ENCODE data around the gene CTIF.

The CTIF gene

GRCh38 chr18:48665654-48666053 is 126.8 kb downstream of the CTIF start:
- Histone ChIP-seq H3K27me3 (replicated peaks; ENCODE audit: insufficient read depth, low read length) (no peaks in the 10 kb centered on the region), H4K20me1 (ENCODE audit: insufficient read depth, low read length) (no peaks in the 10 kb centered on the region), H3K79me2 (ENCODE audit: low read length) (no peaks in the 10 kb centered on the region), H3K9me3 (replicated peaks; ENCODE audit: insufficient read depth, low read length) (no peaks in the 10 kb centered on the region), H3K9ac (ENCODE audit: low read length) (no peak overlapping the region), H3K9me2 (replicated peaks; ENCODE audit: insufficient read depth, low read length) (no peaks in the 10 kb centered on the region), H2AFZ (ENCODE audit: low read length) (no peak overlapping the region), H3K36me3 (replicated peaks; ENCODE audit: insufficient read depth, low read length) (no peaks in the 10 kb centered on the region), H3K4me1 (ENCODE audit: low read length) (no peaks in the 10 kb centered on the region), H3F3A (ENCODE audit: insufficient read depth, low read length) (no peaks in the 10 kb centered on the region), H3K4me3 (ENCODE audit: low read length) (no peak overlapping the region), H3K4me2 (ENCODE audit: low read depth, low read length) (no peak overlapping the region), H3K27ac (ENCODE audit: low read length) (no peak overlapping the region)
- no peak for DNase-seq
- TF ChIP-seq EZH2 (optimal IDR thresholded peaks at IDR 0.05; ENCODE audit: low read depth, low read length) = no peak
- no peak for TF ChIP-seq EZH2phosphoT487 (IDR thresholded peaks at IDR 0.05; ENCODE audit: low read length)
- TF ChIP-seq, protein P1, sequence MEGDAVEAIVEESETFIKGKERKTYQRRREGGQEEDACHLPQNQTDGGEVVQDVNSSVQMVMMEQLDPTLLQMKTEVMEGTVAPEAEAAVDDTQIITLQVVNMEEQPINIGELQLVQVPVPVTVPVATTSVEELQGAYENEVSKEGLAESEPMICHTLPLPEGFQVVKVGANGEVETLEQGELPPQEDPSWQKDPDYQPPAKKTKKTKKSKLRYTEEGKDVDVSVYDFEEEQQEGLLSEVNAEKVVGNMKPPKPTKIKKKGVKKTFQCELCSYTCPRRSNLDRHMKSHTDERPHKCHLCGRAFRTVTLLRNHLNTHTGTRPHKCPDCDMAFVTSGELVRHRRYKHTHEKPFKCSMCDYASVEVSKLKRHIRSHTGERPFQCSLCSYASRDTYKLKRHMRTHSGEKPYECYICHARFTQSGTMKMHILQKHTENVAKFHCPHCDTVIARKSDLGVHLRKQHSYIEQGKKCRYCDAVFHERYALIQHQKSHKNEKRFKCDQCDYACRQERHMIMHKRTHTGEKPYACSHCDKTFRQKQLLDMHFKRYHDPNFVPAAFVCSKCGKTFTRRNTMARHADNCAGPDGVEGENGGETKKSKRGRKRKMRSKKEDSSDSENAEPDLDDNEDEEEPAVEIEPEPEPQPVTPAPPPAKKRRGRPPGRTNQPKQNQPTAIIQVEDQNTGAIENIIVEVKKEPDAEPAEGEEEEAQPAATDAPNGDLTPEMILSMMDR (IDR thresholded peaks at IDR 0.05; ENCODE audit: low read length) = no peak

DNA sequence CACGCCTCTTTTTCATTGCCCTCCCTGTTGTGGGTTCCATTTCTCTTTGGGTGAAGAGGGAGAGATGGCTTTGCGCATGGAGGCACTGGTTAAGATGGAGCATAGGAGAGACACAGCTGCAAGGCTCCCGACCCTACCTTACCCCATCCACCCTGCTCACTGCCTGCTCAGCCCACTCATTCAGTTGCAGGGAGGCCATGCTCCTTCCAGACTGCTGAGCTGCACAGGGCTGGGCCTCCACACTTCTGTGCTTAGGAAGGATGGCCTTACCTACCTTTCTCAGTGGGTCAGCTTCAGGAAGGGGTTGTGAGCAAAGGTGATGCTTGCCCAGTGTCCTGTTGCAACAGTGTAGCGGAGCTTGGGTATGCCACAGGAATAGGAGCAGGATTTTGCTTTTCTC is 127.8 kb downstream of the CTIF start:
- Histone ChIP-seq H3K9me2 (replicated peaks; ENCODE audit: insufficient read depth, low read length) (no peaks in the 10 kb centered on the region), H3K79me2 (ENCODE audit: low read length) (no peaks in the 10 kb centered on the region), H3K9ac (ENCODE audit: low read length) (no peak overlapping the region), H2AFZ (ENCODE audit: low read length) (no peak overlapping the region), H3F3A (ENCODE audit: insufficient read depth, low read length) (no peaks in the 10 kb centered on the region), H3K36me3 (replicated peaks; ENCODE audit: insufficient read depth, low read length) (no peaks in the 10 kb centered on the region), H4K20me1 (ENCODE audit: insufficient read depth, low read length) (no peaks in the 10 kb centered on the region), H3K4me2 (ENCODE audit: low read depth, low read length) (no peak overlapping the region), H3K4me1 (ENCODE audit: low read length) (no peaks in the 10 kb centered on the region), H3K27ac (ENCODE audit: low read length) (no peak overlapping the region), H3K4me3 (ENCODE audit: low read length) (no peak overlapping the region), H3K9me3 (replicated peaks; ENCODE audit: insufficient read depth, low read length) (no peaks in the 10 kb centered on the region), H3K27me3 (replicated peaks; ENCODE audit: insufficient read depth, low read length) (no peaks in the 10 kb centered on the region)
- TF ChIP-seq EZH2phosphoT487 (IDR thresholded peaks at IDR 0.05; ENCODE audit: low read length) (no peak), EZH2 (optimal IDR thresholded peaks at IDR 0.05; ENCODE audit: low read depth, low read length) (no peak)
- TF ChIP-seq, protein P1 (IDR thresholded peaks at IDR 0.05; ENCODE audit: low read length) = no peak
- no peak for DNase-seq

DNA sequence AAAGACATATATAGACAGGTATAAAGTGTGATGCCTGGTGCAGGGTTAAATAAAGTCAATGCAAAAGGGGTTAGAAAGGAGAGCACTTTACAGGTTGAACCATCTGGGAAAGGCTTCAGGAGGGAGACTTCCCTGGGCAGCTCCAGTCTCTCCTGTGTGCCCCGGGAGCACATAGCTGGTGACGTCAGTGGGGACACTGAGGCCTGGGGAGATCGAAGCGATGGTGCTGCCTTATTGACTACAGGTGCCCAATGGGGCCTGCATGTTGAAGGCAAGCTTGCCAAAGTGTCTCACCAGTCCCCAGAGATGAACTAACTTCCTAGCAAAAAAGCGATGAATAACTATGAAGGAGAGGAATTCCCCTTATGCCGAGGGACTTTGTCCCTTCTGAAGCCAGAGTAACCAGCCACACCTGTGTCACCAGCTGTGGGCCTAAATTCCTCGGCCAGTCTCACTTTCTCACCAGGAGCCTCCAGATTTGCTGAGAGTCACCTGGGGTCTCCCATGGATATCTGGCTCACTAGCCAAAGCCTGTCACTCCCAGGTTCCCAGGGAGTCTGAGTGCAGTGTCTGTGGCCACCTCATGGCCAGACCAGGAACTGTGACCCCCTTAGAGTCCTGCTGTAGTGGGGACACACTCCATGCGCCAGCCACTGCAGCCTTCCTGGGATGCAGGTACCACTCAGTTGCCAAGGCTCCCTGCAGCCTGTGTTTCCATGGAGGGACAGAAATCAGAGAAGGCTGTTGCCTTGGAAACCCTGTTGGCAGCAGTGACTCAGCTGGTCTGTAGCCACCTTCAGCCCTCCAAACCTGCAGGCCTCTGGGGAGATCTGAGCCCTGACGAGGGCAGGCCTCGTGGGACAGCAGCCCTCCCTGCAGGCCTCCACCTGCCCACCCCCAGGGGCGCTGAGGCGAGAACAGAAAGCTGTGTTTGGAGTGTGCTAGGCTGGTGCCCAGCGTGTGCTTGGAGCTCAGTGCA is 128.7 kb downstream of the CTIF start:
- Histone ChIP-seq H3K36me3 (replicated peaks; ENCODE audit: insufficient read depth, low read length) (no peaks in the 10 kb centered on the region), H3K4me1 (ENCODE audit: low read length) (no peaks in the 10 kb centered on the region), H3K27ac (ENCODE audit: low read length) (no peak overlapping the region), H2AFZ (ENCODE audit: low read length) (no peak overlapping the region), H3K4me3 (ENCODE audit: low read length) (no peak overlapping the region), H3F3A (ENCODE audit: insufficient read depth, low read length) (no peaks in the 10 kb centered on the region), H3K4me2 (ENCODE audit: low read depth, low read length) (no peak overlapping the region), H3K79me2 (ENCODE audit: low read length) (no peaks in the 10 kb centered on the region), H3K9me2 (replicated peaks; ENCODE audit: insufficient read depth, low read length) (no peaks in the 10 kb centered on the region), H4K20me1 (ENCODE audit: insufficient read depth, low read length) (no peaks in the 10 kb centered on the region), H3K27me3 (replicated peaks; ENCODE audit: insufficient read depth, low read length) (no peaks in the 10 kb centered on the region), H3K9ac (ENCODE audit: low read length) (no peak overlapping the region), H3K9me3 (replicated peaks; ENCODE audit: insufficient read depth, low read length) (no peaks in the 10 kb centered on the region)
- no peak for DNase-seq
- TF ChIP-seq, protein P1 (IDR thresholded peaks at IDR 0.05; ENCODE audit: low read length) = no peak
- TF ChIP-seq EZH2phosphoT487 (IDR thresholded peaks at IDR 0.05; ENCODE audit: low read length) = no peak
- no peak for TF ChIP-seq EZH2 (optimal IDR thresholded peaks at IDR 0.05; ENCODE audit: low read depth, low read length)

All from MM.1S (cell line).